NCI-H1048 (cell line): Measurements from ENCODE around the gene KDM4D.
"Not testable (repeated sequence)": the region's sequence is repeated elsewhere in the genome, so short reads cannot be mapped to it uniquely, and the experiment has no call there.

Source experiments
- DNase-seq: peaks from one replicate; lab custom pipeline; 2025; lab: John Stamatoyannopoulos, UW

KDM4D gene

DNA sequence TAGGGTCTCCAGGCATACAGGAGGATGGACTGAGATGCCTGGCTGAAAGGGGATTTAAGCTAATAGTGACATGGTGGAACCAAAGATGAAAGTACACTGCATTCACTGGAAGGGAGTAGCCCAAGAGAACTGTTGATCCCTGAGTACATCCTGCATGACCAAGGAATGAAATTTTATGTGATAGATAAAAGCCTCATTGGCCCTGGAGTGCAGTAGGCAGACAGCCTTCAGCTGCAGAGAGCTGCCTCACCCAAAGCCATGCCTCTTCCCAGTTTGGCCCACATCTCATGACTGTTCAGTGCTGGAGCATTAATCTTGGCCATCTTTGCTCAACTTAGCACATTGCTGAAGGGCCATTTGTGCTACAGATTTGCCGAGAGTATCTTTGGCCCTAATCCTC is 59.5 kb downstream of the KDM4D start:
- no peak for DNase-seq

DNA sequence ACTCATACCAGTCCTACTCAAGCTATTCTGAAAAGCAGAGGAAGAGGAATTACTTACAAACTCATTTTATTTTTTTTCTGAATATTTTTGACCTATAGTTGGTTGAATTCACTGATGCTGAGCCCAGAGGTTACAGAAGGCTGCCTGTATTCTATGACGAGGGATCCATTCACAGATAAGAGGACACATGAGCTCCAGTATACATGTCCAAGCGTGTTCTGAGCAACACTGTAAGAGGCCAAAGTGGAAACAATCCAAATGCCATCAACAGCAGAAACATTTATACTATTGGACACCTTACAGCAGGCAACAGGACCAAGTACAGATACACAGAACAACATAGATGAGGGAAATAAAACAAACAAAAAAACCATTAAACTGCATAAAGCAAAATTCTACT is 61.8 kb downstream of the KDM4D start:
- DNase-seq, result no peak

DNA sequence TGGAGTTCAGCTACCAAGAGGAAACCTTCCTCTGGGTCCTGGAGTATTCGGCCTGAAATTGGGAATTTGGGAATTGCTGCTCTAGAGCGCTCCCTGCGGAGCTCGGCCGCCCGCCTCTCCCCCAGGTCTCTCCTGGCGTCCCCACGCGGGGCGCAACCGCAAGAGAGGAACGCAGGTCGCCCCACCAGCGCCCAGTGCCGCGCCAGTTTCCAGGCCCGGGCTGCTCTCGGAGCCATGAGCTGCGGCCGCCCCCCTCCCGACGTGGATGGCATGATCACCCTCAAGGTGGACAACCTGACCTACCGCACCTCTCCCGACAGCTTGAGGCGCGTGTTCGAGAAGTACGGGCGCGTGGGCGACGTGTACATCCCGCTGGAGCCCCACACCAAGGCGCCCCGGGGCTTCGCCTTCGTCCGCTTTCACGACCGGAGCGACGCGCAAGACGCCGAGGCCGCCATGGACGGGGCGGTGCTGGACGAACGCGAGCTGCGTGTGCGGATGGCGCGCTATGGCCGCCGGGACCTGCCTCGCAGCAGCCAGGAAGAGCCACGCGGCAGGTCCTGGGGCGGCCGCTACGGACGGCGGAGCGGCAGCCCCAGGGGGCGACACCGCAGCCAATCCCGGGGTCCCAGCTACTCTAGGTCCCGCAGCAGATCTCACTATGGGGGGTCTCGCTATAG is 64.0 kb downstream of the KDM4D start:
- not testable (repeated sequence) for DNase-seq

DNA sequence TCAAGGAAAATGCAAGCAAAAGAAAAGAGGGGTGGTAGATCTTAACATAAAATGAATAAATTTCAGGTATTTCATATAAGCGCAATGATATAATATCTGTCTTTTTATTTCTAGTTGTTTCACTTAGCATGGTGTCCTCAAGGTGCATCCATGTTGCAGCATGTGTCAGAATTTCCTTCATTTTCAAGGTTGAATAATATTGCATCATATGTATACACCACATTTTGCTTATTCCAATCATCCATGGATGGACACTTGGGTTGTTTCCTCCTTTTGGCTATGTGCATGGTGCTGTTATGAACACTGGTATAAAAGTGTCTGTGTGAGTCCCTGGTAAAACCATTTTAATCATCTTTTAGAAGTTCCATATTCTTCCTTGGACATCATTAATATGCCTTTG is 68.7 kb downstream of the KDM4D start:
- DNase-seq, result no peak

DNA sequence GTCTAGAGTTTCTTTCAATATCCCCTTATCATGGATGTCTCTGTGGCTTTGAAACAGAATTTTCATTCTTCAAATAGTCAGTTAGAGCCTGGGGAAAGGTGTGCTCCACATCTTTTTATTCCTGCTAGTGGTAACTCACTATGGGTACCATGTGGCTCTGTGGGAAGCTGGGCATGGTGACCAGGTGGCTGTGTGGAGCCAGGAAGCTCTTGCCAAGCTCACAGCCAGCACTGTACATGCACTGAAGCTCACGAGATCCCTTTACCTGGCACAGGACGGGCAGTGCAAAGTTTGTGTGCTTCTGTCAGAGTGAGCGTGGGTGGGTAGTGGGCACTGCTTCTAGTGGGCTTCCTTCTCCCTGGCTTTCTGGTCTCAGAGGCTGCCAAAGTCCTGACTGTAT is 69.4 kb downstream of the KDM4D start:
- no peak for DNase-seq

DNA sequence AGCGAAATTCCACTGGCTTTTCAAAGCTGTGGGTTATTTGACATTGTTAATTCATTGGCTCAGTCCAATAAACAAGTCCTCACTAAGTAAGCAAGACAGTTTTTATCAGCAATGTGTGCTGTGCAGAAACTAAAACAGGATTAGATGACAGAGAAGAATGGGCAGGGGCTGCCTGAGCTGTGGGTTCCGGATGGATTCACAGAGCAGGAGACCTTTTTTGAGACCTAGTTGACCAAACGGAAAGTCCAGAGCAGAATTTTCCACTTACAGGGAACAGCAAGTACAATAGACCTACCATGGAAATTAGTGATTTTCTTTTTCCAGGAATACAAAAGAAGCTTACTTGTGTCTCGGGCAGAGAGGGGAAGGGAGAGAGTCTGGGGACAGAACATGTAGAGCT is 70.5 kb downstream of the KDM4D start:
- no peak for DNase-seq

DNA sequence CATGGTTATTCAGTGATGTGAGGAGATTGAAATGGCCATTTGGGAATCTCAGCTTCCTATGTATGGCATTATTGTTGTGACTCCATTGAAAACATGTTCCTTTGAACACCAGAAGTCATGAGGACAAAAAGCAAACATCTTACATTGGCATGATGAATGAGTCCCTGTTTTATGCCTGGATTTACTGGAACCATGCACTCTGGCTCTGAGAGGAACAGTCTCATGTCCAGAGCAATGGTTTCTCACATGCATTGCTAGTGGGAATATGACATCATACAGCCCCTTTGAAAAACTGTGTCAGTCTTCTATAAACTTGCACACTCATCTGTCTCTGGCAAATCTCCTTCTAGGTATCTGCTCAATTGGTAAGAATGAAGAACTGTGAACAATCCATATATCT is 72.3 kb downstream of the KDM4D start:
- no peak for DNase-seq
